Measurements from ENCODE around the gene XAGE2. TPM values are rescaled to one million over a fixed set of nuclear protein-coding genes. Genes with fewer than 3 reads are reported as not detected.

The XAGE2 gene
- total RNA-seq, 2 experiments from 2014 or later = not detected

DNA sequence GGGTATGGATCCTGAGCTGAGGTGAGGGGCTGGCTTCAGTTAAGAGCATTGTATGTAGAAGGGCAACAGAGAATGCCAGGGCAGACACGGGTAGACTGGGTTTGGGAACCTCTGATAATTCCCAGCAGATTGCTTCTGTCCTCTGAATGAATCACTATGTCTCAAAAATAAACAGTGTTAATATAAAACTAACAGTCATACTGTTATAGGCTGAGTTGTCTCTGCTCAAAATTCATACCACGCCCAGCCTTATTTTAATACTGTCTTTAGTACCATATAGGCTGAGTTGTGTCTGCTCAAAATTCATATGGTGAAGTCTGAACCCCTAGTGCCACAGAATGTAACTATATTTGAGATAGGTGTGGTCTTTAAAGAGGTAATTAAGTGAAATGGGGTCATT, 10.0 kb downstream of the XAGE2 start:
- H3K27me3 Mint-ChIP-seq = no peaks in the 10 kb centered on the region
- H3K9me3 Mint-ChIP-seq (ENCODE audit: low read depth) = no peaks in the 10 kb centered on the region
- CTCF ChIA-PET = no interaction called here
- no peaks in the 10 kb centered on the region for H3K36me3 Mint-ChIP-seq
- DNase-seq = no peak
- H3K27ac Mint-ChIP-seq = no peak overlapping the region
- no peak for ATAC-seq
- H3K4me1 Mint-ChIP-seq = no peaks in the 10 kb centered on the region
- no peak overlapping the region for H3K4me3 Mint-ChIP-seq

GRCh38 chrX:52380993-52381392, 12.2 kb downstream of the XAGE2 start:
- DNase-seq (no peak), ATAC-seq (no peak)
- no peak overlapping the region for H3K4me3 Mint-ChIP-seq
- no peaks in the 10 kb centered on the region for H3K36me3 Mint-ChIP-seq
- H3K4me1 Mint-ChIP-seq = no peaks in the 10 kb centered on the region
- H3K27me3 Mint-ChIP-seq = no peaks in the 10 kb centered on the region
- H3K27ac Mint-ChIP-seq = no peak overlapping the region
- CTCF ChIA-PET = no interaction called here
- no peaks in the 10 kb centered on the region for H3K9me3 Mint-ChIP-seq (ENCODE audit: low read depth)

DNA sequence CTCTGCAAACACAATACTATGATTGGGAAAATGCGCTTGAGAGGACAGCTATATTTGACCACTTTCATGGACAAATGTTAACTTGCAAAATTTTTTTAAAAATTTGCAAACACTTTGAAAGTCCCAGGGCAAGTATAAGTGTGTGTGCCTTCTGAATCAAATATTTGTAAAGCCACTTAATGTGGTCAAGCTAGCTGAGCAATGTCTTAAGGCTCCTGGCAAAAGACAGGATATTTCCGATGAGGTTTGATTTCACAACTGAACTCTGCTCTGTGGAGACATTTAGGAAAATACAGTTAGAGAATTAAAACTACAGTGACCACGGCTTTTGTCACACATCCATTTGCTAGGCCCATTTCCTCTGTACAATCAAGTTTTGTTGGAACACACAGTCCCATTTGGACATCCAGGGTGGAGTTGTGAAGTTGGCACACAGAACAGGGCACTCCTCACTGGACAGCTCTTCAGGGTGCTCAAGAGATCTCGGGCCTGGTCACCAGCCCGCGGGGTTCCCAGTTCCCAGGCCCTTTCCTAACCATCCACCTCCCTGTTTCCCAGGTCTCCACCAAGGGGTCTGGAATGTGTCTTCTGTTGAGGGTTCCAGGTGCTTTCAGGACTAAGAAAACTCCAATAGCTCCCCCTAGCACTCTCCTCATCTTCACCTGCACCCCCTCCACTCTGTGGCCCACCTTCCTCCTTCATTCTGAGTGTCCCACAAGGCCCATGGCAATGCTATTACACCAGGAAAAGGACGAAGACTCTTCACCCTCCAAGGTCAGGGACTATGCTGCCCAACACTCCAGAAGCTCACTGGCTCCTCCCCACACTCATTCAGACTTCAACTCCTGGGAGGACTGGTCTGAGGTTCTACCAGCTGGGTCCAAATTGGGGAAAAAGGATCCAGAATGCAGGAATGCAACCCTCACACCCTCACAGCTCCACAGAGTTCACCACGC, 41.9 kb downstream of the XAGE2 start:
- H3K36me3 Mint-ChIP-seq = no peaks in the 10 kb centered on the region
- DNase-seq = no peak
- no peaks in the 10 kb centered on the region for H3K9me3 Mint-ChIP-seq (ENCODE audit: low read depth)
- no peak for ATAC-seq
- H3K4me1 Mint-ChIP-seq = no peaks in the 10 kb centered on the region
- CTCF ChIA-PET = no interaction called here
- H3K4me3 Mint-ChIP-seq = no peak overlapping the region
- H3K27ac Mint-ChIP-seq = no peak overlapping the region
- H3K27me3 Mint-ChIP-seq = peaks cover 4% of the 10 kb centered on the region

DNA sequence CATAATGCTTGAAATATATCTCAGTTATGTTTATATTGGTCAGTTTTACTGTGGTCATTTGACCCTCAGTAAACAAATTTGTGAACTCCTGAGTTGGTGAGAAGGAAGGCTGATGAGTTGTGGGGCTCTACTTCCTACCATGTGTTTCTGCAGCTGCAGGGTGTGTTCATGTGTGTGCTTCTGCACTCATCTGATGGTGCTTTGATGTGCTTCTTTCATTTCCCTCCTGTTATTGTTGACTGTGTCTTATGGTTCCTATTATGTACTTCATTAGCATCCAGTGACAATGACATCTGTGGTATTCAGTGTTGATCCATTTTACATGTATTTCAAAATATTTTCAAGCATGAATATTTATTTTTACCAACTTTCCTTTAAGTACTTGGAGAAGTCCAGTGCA, 46.5 kb downstream of the XAGE2 start:
- DNase-seq (no peak), ATAC-seq (no peak)
- Mint-ChIP-seq H3K9me3 (ENCODE audit: low read depth) (no peaks in the 10 kb centered on the region), H3K27me3 (peaks cover 5% of the 10 kb centered on the region), H3K4me1 (no peaks in the 10 kb centered on the region), H3K36me3 (no peaks in the 10 kb centered on the region), H3K27ac (no peak overlapping the region), H3K4me3 (no peak overlapping the region)
- CTCF ChIA-PET = no interaction called here

- ATAC-seq = no peak
- Mint-ChIP-seq H3K27me3 (peaks cover 5% of the 10 kb centered on the region), H3K4me1 (no peaks in the 10 kb centered on the region), H3K36me3 (no peaks in the 10 kb centered on the region), H3K4me3 (no peak overlapping the region), H3K27ac (no peak overlapping the region), H3K9me3 (ENCODE audit: low read depth) (no peaks in the 10 kb centered on the region)
- DNase-seq = no peak
- CTCF ChIA-PET = no interaction called here
Measured at GRCh38 chrX:52416816-52417215, 48.0 kb downstream of the XAGE2 start.

- CTCF ChIA-PET = no interaction called here
- Mint-ChIP-seq H3K9me3 (ENCODE audit: low read depth) (no peaks in the 10 kb centered on the region), H3K27ac (no peak overlapping the region), H3K36me3 (no peaks in the 10 kb centered on the region), H3K27me3 (peaks cover 3% of the 10 kb centered on the region), H3K4me1 (no peaks in the 10 kb centered on the region), H3K4me3 (no peak overlapping the region)
- no peak for ATAC-seq
- DNase-seq = no peak
Measured at GRCh38 chrX:52420824-52421443, 52.1 kb downstream of the XAGE2 start.

DNA sequence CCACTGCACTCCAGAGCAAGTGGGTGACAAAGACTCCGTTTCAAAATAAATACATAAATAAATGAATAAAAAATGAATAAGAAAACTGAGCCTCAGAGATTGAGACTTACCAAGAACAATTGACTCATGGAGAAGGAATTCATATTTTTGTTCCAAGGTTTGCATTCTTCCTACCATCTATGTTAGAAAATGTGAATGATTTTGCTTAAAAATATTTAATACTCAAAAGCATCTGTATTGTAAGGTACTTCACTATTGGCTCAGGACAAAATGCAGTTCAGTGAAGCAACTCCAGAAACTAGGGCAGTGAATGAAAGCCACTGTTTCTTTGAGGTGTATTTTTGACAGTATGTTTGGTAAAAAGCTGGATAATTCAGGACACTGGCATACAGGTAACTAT, 54.1 kb downstream of the XAGE2 start:
- no peaks in the 10 kb centered on the region for H3K4me1 Mint-ChIP-seq
- H3K9me3 Mint-ChIP-seq (ENCODE audit: low read depth) = no peaks in the 10 kb centered on the region
- no peak overlapping the region for H3K4me3 Mint-ChIP-seq
- H3K27me3 Mint-ChIP-seq = no peaks in the 10 kb centered on the region
- H3K27ac Mint-ChIP-seq = no peak overlapping the region
- CTCF ChIA-PET = no interaction called here
- H3K36me3 Mint-ChIP-seq = no peaks in the 10 kb centered on the region
- DNase-seq (no peak), ATAC-seq (no peak)

DNA sequence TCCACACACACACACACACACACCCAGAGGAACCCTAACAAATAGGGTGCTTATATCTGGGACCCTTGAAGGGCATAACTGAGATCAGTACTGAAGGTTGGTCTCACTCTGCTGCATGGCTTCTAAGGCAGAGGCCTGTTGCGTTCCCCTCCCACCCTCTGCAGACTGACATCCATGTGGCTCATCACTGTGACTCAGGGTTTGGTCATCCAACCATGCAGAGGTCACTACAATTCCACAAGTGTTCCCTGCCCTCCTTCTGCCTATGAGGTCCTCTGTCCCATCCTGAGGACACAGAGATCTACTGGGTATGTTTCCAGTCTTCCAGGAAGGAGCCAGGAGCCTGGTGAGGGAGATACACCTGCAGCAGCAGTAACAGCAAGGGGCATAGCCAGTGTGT, 55.8 kb downstream of the XAGE2 start:
- CTCF ChIA-PET = no interaction called here

More for the DNA sequence above, 55.8 kb downstream of the XAGE2 start:
- no peak overlapping the region for H3K4me3 Mint-ChIP-seq
- no peaks in the 10 kb centered on the region for H3K36me3 Mint-ChIP-seq
- H3K4me1 Mint-ChIP-seq = no peaks in the 10 kb centered on the region
- ATAC-seq (no peak), DNase-seq (no peak)
- H3K27ac Mint-ChIP-seq = no peak overlapping the region
- H3K27me3 Mint-ChIP-seq = no peaks in the 10 kb centered on the region
- no peaks in the 10 kb centered on the region for H3K9me3 Mint-ChIP-seq (ENCODE audit: low read depth)

Small RNAs within 50 kb of the gene (microRNA-seq; reads per million reads assigned to microRNA genes)
- gene MIR8088 = not detected

Other genes with a start within 250 kb of the XAGE2 start
- under 1 TPM in 1 of 2 experiments, not detected in 1; 0.32 TPM for gene MAGED4, start 184.1 kb upstream of the XAGE2 start, total RNA-seq
- gene XAGE1A, start 126.8 kb downstream of the XAGE2 start, total RNA-seq = not detected
- not detected for gene XAGE1B, start 148.0 kb downstream of the XAGE2 start, total RNA-seq